HCT116 (cell line): ENCODE data around the gene FRS2. TPM values are rescaled to one million over a fixed set of nuclear protein-coding genes. Genes with fewer than 3 reads are reported as not detected.

Experiments used
- ATAC-seq: fragments of 200-7000 bp; cut with Tn5 transposase; 2 replicates; pipeline ENCODE4 v1.9.1; 2020; ENCODE audit warnings: mild to moderate bottlenecking, moderate library complexity
- BruUV-seq: library from RNA; stranded (reverse); fragments of 400-500 nt; replicated peaks from 2 replicates; lab custom pipeline; 2021; lab: Mats Ljungman, UMichigan
- CTCF ChIA-PET: fragments of 300-600 bp; sonication (Branson Sonifier 250); formaldehyde crosslinking; loops from one replicate; lab custom pipeline; 2021; ENCODE audit warnings: antibody characterized with exemption; lab: Charles Lee
- POLR2A ChIA-PET: fragments of 300-600, 350-600 bp; sonication (Branson Sonifier 250); formaldehyde crosslinking; loops from one replicate; lab custom pipeline; 2021; ENCODE audit warnings: antibody characterized with exemption; lab: Charles Lee
- RAD21 ChIA-PET, 2 experiments: fragments of 300-600 bp; sonication (Branson Sonifier 250); formaldehyde crosslinking; loops; one replicate each; lab custom pipeline; 2023; ENCODE audit warnings: low total read pairs in 2 of 2; ENCODE audit not compliant: uncharacterized antibody in 2 of 2, unreplicated experiment in 2 of 2, low non-redundant PET in 1 of 2; lab: Charles Lee
- DNase-seq: peaks from one replicate; pipeline ENCODE4 v3.0.0-alpha.2; 2010; ENCODE audit warnings: low read depth, low spot score
- H2AFZ ChIP-seq: fragments of 200-600 bp; shearing (Covaris generic), sonication (generic); 2 replicates; pipeline ENCODE4 v1.6.1; 2017; ENCODE audit warnings: low read depth, mixed run types, mixed read lengths, antibody characterized with exemption, low read length; ENCODE audit not compliant: poor library complexity, severe bottlenecking
- H3K27ac ChIP-seq: 2 replicates; pipeline ENCODE4 v1.5.1; 2012; ENCODE audit warnings: low read depth, low read length
- H3K27me3 ChIP-seq: fragments of 200-600 bp; sonication (generic); 2 replicates; pipeline ENCODE4 v1.6.1; 2016; ENCODE audit warnings: mixed run types, low read length, mixed read lengths; ENCODE audit not compliant: insufficient read depth
- H3K36me3 ChIP-seq, 2 experiments: fragments of 200-500 bp in 1 of 2; fragments of 200-600 bp in 1 of 2; sonication (Bioruptor generic) in 1 of 2; sonication (generic) in 1 of 2; 2 replicates each; pipeline versions ENCODE4 v1.5.1 to v1.6.1; 2014 to 2016; ENCODE audit warnings: low read length in 2 of 2, inconsistent platforms in 1 of 2, mixed read lengths in 1 of 2, mixed run types in 1 of 2; ENCODE audit not compliant: insufficient read depth in 2 of 2, control insufficient read depth in 1 of 2
- H3K4me1 ChIP-seq, 2 experiments: fragments of 200-600 bp in 1 of 2; sonication (generic) in 1 of 2; 2 replicates each; pipeline versions ENCODE4 v1.5.1 to v1.6.1; 2012 to 2017; ENCODE audit warnings: low read length in 2 of 2, inconsistent platforms in 1 of 2, mild to moderate bottlenecking in 1 of 2, mixed read lengths in 1 of 2, mixed run types in 1 of 2, moderate library complexity in 1 of 2; ENCODE audit not compliant: insufficient read depth in 2 of 2, control insufficient read depth in 1 of 2
- H3K4me2 ChIP-seq: fragments of 200-600 bp; sonication (generic); 2 replicates; pipeline ENCODE4 v1.6.1; 2017; ENCODE audit warnings: mixed run types, low read length, mixed read lengths
- H3K4me3 ChIP-seq, 2 experiments: fragments of 200-600 bp in 1 of 2; sonication (generic) in 1 of 2; replicated peaks in 1 of 2; 2 replicates each; pipeline ENCODE4 v1.5.1; 2011 to 2016; ENCODE audit warnings: low read length in 2 of 2, control low read depth in 1 of 2, low read depth in 1 of 2, mild to moderate bottlenecking in 1 of 2, mixed read lengths in 1 of 2, mixed run types in 1 of 2
- H3K79me2 ChIP-seq: fragments of 200-600 bp; sonication (generic); 2 replicates; pipeline ENCODE4 v1.6.1; 2017; ENCODE audit warnings: mild to moderate bottlenecking, mixed run types, low read length, moderate library complexity, mixed read lengths; ENCODE audit not compliant: insufficient read depth
- H3K9ac ChIP-seq: fragments of 200-600 bp; sonication (generic); 2 replicates; pipeline ENCODE4 v1.6.1; 2016; ENCODE audit warnings: low read length, mixed read lengths
- H3K9me2 ChIP-seq: fragments of 200-600 bp; sonication (generic), shearing (Covaris generic); 2 replicates; pipeline ENCODE4 v1.6.1; 2017; ENCODE audit warnings: mixed run types, mild to moderate bottlenecking, moderate library complexity; ENCODE audit not compliant: insufficient read depth
- H3K9me3 ChIP-seq, 2 experiments: fragments of 200-500 bp in 1 of 2; fragments of 200-600 bp in 1 of 2; sonication (Bioruptor generic) in 1 of 2; sonication (generic) in 1 of 2; 2 replicates each; pipeline ENCODE4 v1.6.1; 2014 to 2017; ENCODE audit warnings: low read length in 2 of 2, mixed read lengths in 2 of 2, inconsistent platforms in 1 of 2, low read depth in 1 of 2, mild to moderate bottlenecking in 1 of 2, mixed run types in 1 of 2, moderate library complexity in 1 of 2; ENCODE audit not compliant: control insufficient read depth in 1 of 2, insufficient read depth in 1 of 2
- H4K20me1 ChIP-seq: fragments of 200-600 bp; sonication (generic), shearing (Covaris generic); 2 replicates; pipeline ENCODE4 v1.6.1; 2017; ENCODE audit warnings: mixed run types, mild to moderate bottlenecking, moderate library complexity; ENCODE audit not compliant: insufficient read depth
- ATF3 ChIP-seq: IDR thresholded peaks from 2 replicates; pipeline ENCODE4 v1.6.1; 2012
- EZH2 ChIP-seq: fragments of 200-600 bp; sonication (generic); IDR thresholded peaks from 2 replicates; pipeline ENCODE4 v1.6.1; 2017; ENCODE audit warnings: antibody characterized with exemption, mixed run types
- MAX ChIP-seq: IDR thresholded peaks from 2 replicates; pipeline ENCODE4 v1.6.1; 2012
- POLR2A ChIP-seq: IDR thresholded peaks from 2 replicates; pipeline ENCODE4 v1.7.0; 2011; ENCODE audit warnings: borderline replicate concordance; ENCODE audit not compliant: insufficient read depth, insufficient read length; ENCODE audit errors: extremely low read depth
- RAD21 ChIP-seq: IDR thresholded peaks from 2 replicates; pipeline ENCODE4 v1.6.1; 2012; ENCODE audit warnings: low read depth, mild to moderate bottlenecking
- REST ChIP-seq: IDR thresholded peaks from 2 replicates; pipeline ENCODE4 v1.6.1; 2012; ENCODE audit warnings: low read depth
- SIN3A ChIP-seq: IDR thresholded peaks from 2 replicates; pipeline ENCODE4 v1.6.1; 2012; ENCODE audit warnings: low read depth
- SRF ChIP-seq: IDR thresholded peaks from 2 replicates; pipeline ENCODE4 v1.6.1; 2012; ENCODE audit warnings: low read depth
- YY1 ChIP-seq: IDR thresholded peaks from 2 replicates; pipeline ENCODE4 v1.6.1; 2011; ENCODE audit warnings: low read length, low read depth, moderate library complexity, mild to moderate bottlenecking; ENCODE audit not compliant: insufficient replicate concordance; ENCODE audit errors: extremely low read depth
- ZBTB33 ChIP-seq: IDR thresholded peaks from 2 replicates; pipeline ENCODE4 v1.6.1; 2011; ENCODE audit warnings: mild to moderate bottlenecking, low read length, moderate library complexity; ENCODE audit not compliant: insufficient replicate concordance; ENCODE audit errors: extremely low read depth
- intact Hi-C: fragments of 100-400 bp; cut with micrococcal nuclease; formaldehyde crosslinking; loops from 2 replicates; pipeline ENCODE4 v1.10.0; 2022
- total RNA-seq: library from RNA; stranded (reverse); gene quantifications from one replicate; pipeline ENCODE4 v1.2.1, GENCODE V29; 2021; ENCODE audit not compliant: unreplicated experiment

The FRS2 gene
- total RNA-seq, 1 experiment from 2014 or later: 14.7 TPM

- no peak overlapping the region for H3K4me2 ChIP-seq
- ATAC-seq: no peak
- H4K20me1 ChIP-seq: no peaks in the 10 kb centered on the region
- H3K9me3 ChIP-seq: no peaks in the 10 kb centered on the region
- DNase-seq: no peak
- ChIA-PET RAD21 (no interaction called here), POLR2A (interaction anchor here (1.7 kb wide), 1 partner anchor 9 kb away, joined by 3 read pairs; no protein-coding TSS in a partner anchor), CTCF (interaction anchor here (0.7 to 2.7 kb wide), 2 partner anchors 9 to 151 kb away, joined by 4 to 20 read pairs; no protein-coding TSS in a partner anchor)
- TF ChIP-seq YY1 (no peak), SIN3A (no peak), POLR2A (no peak), SRF (no peak), MAX (no peak), ZBTB33 (no peak), EZH2 (no peak), REST (no peak), RAD21 (no peak), ATF3 (no peak)
- H3K9ac ChIP-seq: no peak overlapping the region
- H3K27me3 ChIP-seq: no peaks in the 10 kb centered on the region
- intact Hi-C loops: no loop called here
- no peak overlapping the region for H3K4me3 ChIP-seq
- no peaks in the 10 kb centered on the region for H3K9me2 ChIP-seq
- no peaks in the 10 kb centered on the region for H3K79me2 ChIP-seq
- no TSS peak for BruUV-seq
- no peak overlapping the region for H2AFZ ChIP-seq
- peaks cover 3 to 4% of the 10 kb centered on the region in 2 experiments for H3K4me1 ChIP-seq
- H3K27ac ChIP-seq: no peak overlapping the region
- peaks cover 2 to 5% of the 10 kb centered on the region in 2 experiments; a peak in 2 of 4 replicates for H3K36me3 ChIP-seq
Measured at GRCh38 chr12:69580074-69580473, 109.9 kb downstream of the FRS2 start.
